ENCODE measurements around the gene LRG1. TPM values are rescaled to one million over a fixed set of nuclear protein-coding genes. Genes with fewer than 3 reads are reported as not detected.

The LRG1 gene
- total and polyA plus RNA-seq, 9 of the 15 experiments (the other 6 are each of a cell fraction or from before 2014, with no cell fraction given): 1.5 to 11.9 (median 8.7) TPM

DNA sequence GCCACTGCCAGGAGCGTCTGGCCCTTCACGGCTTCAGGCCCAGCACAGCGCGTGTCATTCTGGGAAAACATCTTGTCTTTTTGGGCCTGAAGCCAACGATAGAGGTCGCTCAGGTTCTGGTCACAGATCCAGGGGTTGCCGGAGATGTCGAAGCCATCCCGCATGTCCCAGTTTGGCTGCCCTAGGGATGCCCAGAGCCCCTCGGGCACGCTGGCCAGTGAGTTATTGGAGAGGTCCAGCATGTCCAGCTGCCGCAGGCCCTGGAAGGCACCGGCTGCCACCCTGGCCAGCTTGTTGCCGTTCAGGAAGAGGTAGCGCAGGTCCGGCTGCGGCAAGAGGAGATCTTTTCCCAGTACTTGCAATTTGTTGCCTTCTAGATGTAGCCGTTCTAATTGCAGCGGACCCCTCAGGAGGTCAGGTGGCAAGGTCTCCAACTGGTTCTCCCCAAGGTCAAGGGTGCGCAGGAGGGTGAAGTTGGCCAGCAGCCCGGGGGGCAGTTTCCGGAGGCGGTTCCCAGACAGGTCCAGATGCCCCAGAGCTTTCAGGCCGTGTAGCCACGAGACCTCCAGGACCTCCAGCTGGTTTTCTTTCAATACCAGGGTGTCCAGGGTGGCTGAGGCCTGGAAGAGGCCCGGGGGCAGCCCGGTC is 1.8 kb downstream of the LRG1 start (continued):
- TF ChIP-seq, protein P1, sequence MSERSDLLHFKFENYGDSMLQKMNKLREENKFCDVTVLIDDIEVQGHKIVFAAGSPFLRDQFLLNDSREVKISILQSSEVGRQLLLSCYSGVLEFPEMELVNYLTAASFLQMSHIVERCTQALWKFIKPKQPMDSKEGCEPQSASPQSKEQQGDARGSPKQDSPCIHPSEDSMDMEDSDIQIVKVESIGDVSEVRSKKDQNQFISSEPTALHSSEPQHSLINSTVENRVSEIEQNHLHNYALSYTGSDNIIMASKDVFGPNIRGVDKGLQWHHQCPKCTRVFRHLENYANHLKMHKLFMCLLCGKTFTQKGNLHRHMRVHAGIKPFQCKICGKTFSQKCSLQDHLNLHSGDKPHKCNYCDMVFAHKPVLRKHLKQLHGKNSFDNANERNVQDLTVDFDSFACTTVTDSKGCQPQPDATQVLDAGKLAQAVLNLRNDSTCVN (CRISPR knock-in tag; IDR thresholded peaks at IDR 0.05): no peak
- TF ChIP-seq BCL6 (CRISPR knock-in tag; IDR thresholded peaks at IDR 0.05) (no peak), NFIC (IDR thresholded peaks at IDR 0.05) (peak; percentile 81)
- TF ChIP-seq, protein P2, sequence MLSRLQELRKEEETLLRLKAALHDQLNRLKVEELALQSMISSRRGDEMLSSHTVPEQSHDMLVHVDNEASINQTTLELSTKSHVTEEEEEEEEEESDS (CRISPR knock-in tag; IDR thresholded peaks at IDR 0.05): no peak
- TF ChIP-seq, protein P3, sequence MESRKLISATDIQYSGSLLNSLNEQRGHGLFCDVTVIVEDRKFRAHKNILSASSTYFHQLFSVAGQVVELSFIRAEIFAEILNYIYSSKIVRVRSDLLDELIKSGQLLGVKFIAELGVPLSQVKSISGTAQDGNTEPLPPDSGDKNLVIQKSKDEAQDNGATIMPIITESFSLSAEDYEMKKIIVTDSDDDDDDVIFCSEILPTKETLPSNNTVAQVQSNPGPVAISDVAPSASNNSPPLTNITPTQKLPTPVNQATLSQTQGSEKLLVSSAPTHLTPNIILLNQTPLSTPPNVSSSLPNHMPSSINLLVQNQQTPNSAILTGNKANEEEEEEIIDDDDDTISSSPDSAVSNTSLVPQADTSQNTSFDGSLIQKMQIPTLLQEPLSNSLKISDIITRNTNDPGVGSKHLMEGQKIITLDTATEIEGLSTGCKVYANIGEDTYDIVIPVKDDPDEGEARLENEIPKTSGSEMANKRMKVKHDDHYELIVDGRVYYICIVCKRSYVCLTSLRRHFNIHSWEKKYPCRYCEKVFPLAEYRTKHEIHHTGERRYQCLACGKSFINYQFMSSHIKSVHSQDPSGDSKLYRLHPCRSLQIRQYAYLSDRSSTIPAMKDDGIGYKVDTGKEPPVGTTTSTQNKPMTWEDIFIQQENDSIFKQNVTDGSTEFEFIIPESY (CRISPR knock-in tag; IDR thresholded peaks at IDR 0.05): 0 out of 2 replicates have a peak, but pooled peaks have one; percentile 27

DNA sequence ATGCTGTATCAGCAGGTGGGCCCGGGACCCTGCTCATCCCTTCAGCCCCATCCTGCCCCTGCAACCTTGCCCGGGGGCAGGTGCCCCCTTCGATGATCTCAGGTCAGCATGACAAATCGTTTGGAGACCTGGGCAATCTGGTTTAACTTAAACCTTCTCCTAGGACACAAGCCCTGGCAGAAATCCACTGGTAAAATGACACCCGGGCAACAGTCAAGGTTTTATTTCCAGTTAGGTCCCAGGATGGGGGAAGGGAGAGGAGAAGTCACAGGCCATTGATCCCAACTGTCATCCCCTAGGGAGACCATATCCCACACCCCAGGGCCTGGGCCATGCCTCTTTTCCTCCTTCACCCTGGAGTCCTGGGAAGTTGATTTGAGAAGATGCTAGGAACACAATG is 3.0 kb downstream of the LRG1 start:
- WGBS (ENCODE audit: insufficient coverage, low coverage, missing lambda C conversion rate): 58% methylated on average over 5 of the region's 5 CpGs
- H2AFZ ChIP-seq (ENCODE audit: low read depth, low read length): no peak overlapping the region
- H3K27me3 ChIP-seq (ENCODE audit: control insufficient read depth in 2 of 2, insufficient read depth in 2 of 2, low read length in 2 of 2): peaks cover 0 to 3% of the 10 kb centered on the region in 2 experiments; a peak in 3 of 5 replicates
- TF ChIP-seq SETDB1 (IDR thresholded peaks at IDR 0.05; ENCODE audit: low read length): no peak
- TF ChIP-seq KAT7 (CRISPR knock-in tag; IDR thresholded peaks at IDR 0.05; ENCODE audit: borderline replicate concordance): no peak
- no peak for TF ChIP-seq SNRNP70 (optimal IDR thresholded peaks at IDR 0.05; ENCODE audit: low read depth, low read length)
- TF ChIP-seq TAL1 (IDR thresholded peaks at IDR 0.05): no peak
- TF ChIP-seq ZNF12 (CRISPR knock-in tag; IDR thresholded peaks at IDR 0.05): no peak
- no peak for TF ChIP-seq RCOR1 (IDR thresholded peaks at IDR 0.05; ENCODE audit: borderline replicate concordance in 1 of 2, low read depth in 2 of 2, low read length in 2 of 2)
- TF ChIP-seq NR2F6 (CRISPR knock-in tag; IDR thresholded peaks at IDR 0.05): no peak
- TF ChIP-seq, protein P4, sequence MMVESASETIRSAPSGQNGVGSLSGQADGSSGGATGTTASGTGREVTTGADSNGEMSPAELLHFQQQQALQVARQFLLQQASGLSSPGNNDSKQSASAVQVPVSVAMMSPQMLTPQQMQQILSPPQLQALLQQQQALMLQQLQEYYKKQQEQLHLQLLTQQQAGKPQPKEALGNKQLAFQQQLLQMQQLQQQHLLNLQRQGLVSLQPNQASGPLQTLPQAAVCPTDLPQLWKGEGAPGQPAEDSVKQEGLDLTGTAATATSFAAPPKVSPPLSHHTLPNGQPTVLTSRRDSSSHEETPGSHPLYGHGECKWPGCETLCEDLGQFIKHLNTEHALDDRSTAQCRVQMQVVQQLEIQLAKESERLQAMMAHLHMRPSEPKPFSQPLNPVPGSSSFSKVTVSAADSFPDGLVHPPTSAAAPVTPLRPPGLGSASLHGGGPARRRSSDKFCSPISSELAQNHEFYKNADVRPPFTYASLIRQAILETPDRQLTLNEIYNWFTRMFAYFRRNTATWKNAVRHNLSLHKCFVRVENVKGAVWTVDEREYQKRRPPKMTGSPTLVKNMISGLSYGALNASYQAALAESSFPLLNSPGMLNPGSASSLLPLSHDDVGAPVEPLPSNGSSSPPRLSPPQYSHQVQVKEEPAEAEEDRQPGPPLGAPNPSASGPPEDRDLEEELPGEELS (CRISPR knock-in tag; IDR thresholded peaks at IDR 0.05; ENCODE audit: borderline replicate concordance): no peak

More for the DNA sequence above, 3.0 kb downstream of the LRG1 start:
- H4K20me1 ChIP-seq (replicated peaks; ENCODE audit: control insufficient read depth, insufficient read depth, low read length): no peaks in the 10 kb centered on the region
- intact Hi-C loops (cut with micrococcal nuclease) (no loop called here), in situ Hi-C loops (cut with MboI) (no loop called here)
- peaks cover 9% of the 10 kb centered on the region; the same call in 1 of the 3 replicates for H3K36me3 ChIP-seq (ENCODE audit: control insufficient read depth, insufficient read depth, low read length)
- no TSS peak for BruUV-seq (replicated peaks)
- CTCF ChIA-PET (ENCODE audit: low intra/inter-chr PET ratio): no interaction called here
- FAIRE-seq (no peak), ATAC-seq (no peak), DNase-seq (ENCODE audit: extremely low read depth in 1 of 4, low spot score in 3 of 4) (no peak)
- no peak overlapping the region for H3K27ac ChIP-seq (ENCODE audit: extremely low read depth, low read depth, low read length)
- H3K4me1 ChIP-seq (replicated peaks in 1 of 2; ENCODE audit: control insufficient read depth in 2 of 2, insufficient read depth in 2 of 2, low read length in 2 of 2): peaks cover 14 to 41% of the 10 kb centered on the region in 2 experiments; a peak in 4 of 5 replicates
- peaks cover 33% of the 10 kb centered on the region; the same call in 2 of the 3 replicates for H3K79me2 ChIP-seq (ENCODE audit: control insufficient read depth, insufficient read depth, low read length)
- H3K9me3 ChIP-seq (replicated peaks; ENCODE audit: control insufficient read depth, insufficient read depth, low read depth, low read length): no peaks in the 10 kb centered on the region
- no peak overlapping the region for H3K4me3 ChIP-seq
- H3K9me1 ChIP-seq (ENCODE audit: control insufficient read depth, insufficient read depth, low read length): no peaks in the 10 kb centered on the region
- POLR2A ChIA-PET: interaction anchor here (0.8 kb wide), 1 partner anchor 83 kb away, joined by 4 read pairs; no protein-coding TSS in a partner anchor
- peak overlapping the region in 1 of 2 experiments; percentile 49; a peak in 1 of 4 replicates for H3K9ac ChIP-seq (ENCODE audit: insufficient read depth in 1 of 2, low read depth in 2 of 2, low read length in 2 of 2)
- no peak overlapping the region for H3K4me2 ChIP-seq (ENCODE audit: insufficient read depth, low read length)
